Activated naive CD4-positive, alpha-beta T cell treated with anti-CD3 and anti-CD28 coated beads for 36 hours (primary cell): ENCODE data around the gene PCBP1. TPM values are rescaled to one million over a fixed set of nuclear protein-coding genes. Genes with fewer than 3 reads are reported as not detected.
"Not testable (repeated sequence)": the region's sequence is repeated elsewhere in the genome, so short reads cannot be mapped to it uniquely, and the experiment has no call there.

Source experiments
- CTCF ChIA-PET: fragments of 350-600 bp; sonication (Branson Sonifier 250); formaldehyde crosslinking; loops from one replicate; lab custom pipeline; 2021; ENCODE audit warnings: antibody characterized with exemption; lab: Charles Lee
- DNase-seq: peaks from one replicate; pipeline ENCODE4 v3.0.0-alpha.2; 2020
- H3K27ac Mint-ChIP-seq: one replicate; pipeline ENCODE4 v1.8.0; 2021; ENCODE audit warnings: mild to moderate bottlenecking, mixed read lengths
- H3K27me3 Mint-ChIP-seq: one replicate; pipeline ENCODE4 v1.8.0; 2021; ENCODE audit warnings: low read depth, mixed read lengths
- H3K36me3 Mint-ChIP-seq: one replicate; pipeline ENCODE4 v1.8.0; 2021; ENCODE audit warnings: low read depth, mixed read lengths
- H3K4me1 Mint-ChIP-seq: one replicate; pipeline ENCODE4 v1.8.0; 2021; ENCODE audit warnings: low read depth, mixed read lengths
- H3K4me3 Mint-ChIP-seq: one replicate; pipeline ENCODE4 v1.8.0; 2021; ENCODE audit warnings: mild to moderate bottlenecking, moderate library complexity, mixed read lengths
- H3K9me3 Mint-ChIP-seq: one replicate; pipeline ENCODE4 v1.8.0; 2021; ENCODE audit warnings: mixed read lengths
- intact Hi-C: fragments of 100-400 bp; cut with micrococcal nuclease; formaldehyde crosslinking; loops from one replicate; pipeline ENCODE4 v1.15.1; 2023
- total RNA-seq, 2 experiments: library from RNA; stranded (reverse); gene quantifications; one replicate each; pipeline ENCODE4 v1.2.3, GENCODE V29; 2021

The PCBP1 gene
- total RNA-seq, 2 experiments from 2014 or later, result 363 to 374 TPM

GRCh38 chr2:70133127-70133452 lies 45.8 kb downstream of the PCBP1 start:
- H3K4me1 Mint-ChIP-seq, result peaks cover 77% of the 10 kb centered on the region
- intact Hi-C loops, result loop anchor here (1.0 to 2.0 kb wide), 4 partner anchors 8 to 64 kb away; no protein-coding TSS in a partner anchor
- CTCF ChIA-PET, result interaction anchor here (0.9 to 3.0 kb wide), 13 partner anchors 8 to 219 kb away, joined by 3 to 13 read pairs (median 6); partner anchors contain the start of gene MXD1

GRCh38 chr2:70133491-70134322 lies 46.4 kb downstream of the PCBP1 start:
- H3K9me3 Mint-ChIP-seq, result no peaks in the 10 kb centered on the region
- peak; percentile 56 for DNase-seq
- H3K4me1 Mint-ChIP-seq, result peaks cover 79% of the 10 kb centered on the region
- intact Hi-C loops, result loop anchor here (1.0 to 2.0 kb wide), 5 partner anchors 8 to 64 kb away; no protein-coding TSS in a partner anchor
- H3K4me3 Mint-ChIP-seq, result peak overlapping the region; percentile 88
- H3K27ac Mint-ChIP-seq, result peak overlapping the region; percentile 99
- H3K27me3 Mint-ChIP-seq, result no peaks in the 10 kb centered on the region
- CTCF ChIA-PET, result interaction anchor here (0.6 to 3.0 kb wide), 15 partner anchors 9 to 543 kb away, joined by 3 to 13 read pairs (median 5); partner anchors contain the start of gene MXD1
- H3K36me3 Mint-ChIP-seq, result no peaks in the 10 kb centered on the region

More at GRCh38 chr2:70133127-70133452, 45.8 kb downstream of the PCBP1 start:
- no peak for DNase-seq
- Mint-ChIP-seq H3K36me3 (no peaks in the 10 kb centered on the region), H3K9me3 (no peaks in the 10 kb centered on the region), H3K4me3 (peak overlapping the region; percentile 88), H3K27ac (peak overlapping the region; percentile 99), H3K27me3 (no peaks in the 10 kb centered on the region)

GRCh38 chr2:70134323-70134983 lies 47.2 kb downstream of the PCBP1 start:
- not testable (repeated sequence) for H3K36me3 Mint-ChIP-seq, H3K27me3 Mint-ChIP-seq, H3K9me3 Mint-ChIP-seq
- CTCF ChIA-PET, result interaction anchor here (0.6 to 3.0 kb wide), 10 partner anchors 10 to 544 kb away, joined by 3 to 13 read pairs (median 8); partner anchors contain the start of gene MXD1
- intact Hi-C loops, result loop anchor here (1.0 kb wide), 1 partner anchor 30 kb away; no protein-coding TSS in a partner anchor
- Mint-ChIP-seq H3K4me1 (peaks cover 83% of the 10 kb centered on the region), H3K4me3 (peak overlapping the region; percentile 88), H3K27ac (peak overlapping the region; percentile 99)
- DNase-seq, result peak; percentile 32

Other genes with a start within 250 kb of the PCBP1 start
- 10 to 100 TPM; 56.7 to 64.6 TPM for gene SNRNP27, start 193.5 kb upstream of the PCBP1 start, total RNA-seq
- gene MXD1, start 172.4 kb upstream of the PCBP1 start, total RNA-seq, result 1 to 10 TPM; 7.6 to 9.6 TPM
- under 1 TPM; 0.41 to 0.59 TPM for gene ASPRV1, start 125.8 kb upstream of the PCBP1 start, total RNA-seq
- 10 to 100 TPM; 19.2 to 23.3 TPM for gene C2orf42, start 103.5 kb downstream of the PCBP1 start, total RNA-seq
- 10 to 100 TPM; 83.2 to 83.9 TPM for gene TIA1, start 161.2 kb downstream of the PCBP1 start, total RNA-seq
- 1 to 10 TPM; 7.9 to 8.5 TPM for gene PCYOX1, start 170.7 kb downstream of the PCBP1 start, total RNA-seq
- gene SNRPG, start 206.3 kb downstream of the PCBP1 start, total RNA-seq, result 100 to 1,000 TPM; 439 to 458 TPM
- 10 to 100 TPM; 41.9 to 44.0 TPM for gene FAM136A, start 214.6 kb downstream of the PCBP1 start, total RNA-seq